Stimulated activated CD4-positive, alpha-beta T cell treated with anti-CD3 and anti-CD28 coated beads, Interleukin-2, amount 100 ng/mL, for 24 hours (primary cell): ENCODE measurements around the gene TAF3.
A peak's percentile ranks its signal among the peaks of the same experiment; 100 is the strongest.
"Not testable (repeated sequence)": the region's sequence is repeated elsewhere in the genome, so short reads cannot be mapped to it uniquely, and the experiment has no call there.

ENCODE experiments used
- DNase-seq, 2 donors: peaks; one replicate each; pipeline ENCODE4 v3.0.0-alpha.2; 2020

Gene TAF3

GRCh38 chr10:7811000-7811399 lies 7.3 kb upstream of the TAF3 start:
- no peak for DNase-seq

- DNase-seq, result not testable (repeated sequence)
These were observed 6.6 kb upstream of the TAF3 start for GRCh38 chr10:7811743-7812142.

GRCh38 chr10:7813481-7813880 lies 4.8 kb upstream of the TAF3 start:
- no peak for DNase-seq

GRCh38 chr10:7817576-7817975 lies 729 bp upstream of the TAF3 start:
- DNase-seq, result no peak

- no peak for DNase-seq
These were observed 366 bp upstream of the TAF3 start for GRCh38 chr10:7817984-7818294.

GRCh38 chr10:7819121-7819460 lies 786 bp downstream of the TAF3 start:
- DNase-seq, result peak; percentile 32 to 33

GRCh38 chr10:7824251-7824650 lies 5.9 kb downstream of the TAF3 start:
- no peak for DNase-seq

GRCh38 chr10:7826971-7827370 lies 8.7 kb downstream of the TAF3 start:
- DNase-seq, result no peak

GRCh38 chr10:7829289-7829834 lies 11.1 kb downstream of the TAF3 start:
- no peak for DNase-seq

- no peak for DNase-seq
These were observed 13.8 kb downstream of the TAF3 start for GRCh38 chr10:7832060-7832459.

GRCh38 chr10:7833210-7833609 lies 14.9 kb downstream of the TAF3 start:
- no peak for DNase-seq

- DNase-seq, result no peak
These were observed 16.0 kb downstream of the TAF3 start for GRCh38 chr10:7834262-7834661.

- no peak for DNase-seq
These were observed 18.3 kb downstream of the TAF3 start for GRCh38 chr10:7836571-7836970.

GRCh38 chr10:7846591-7846990 lies 28.3 kb downstream of the TAF3 start:
- DNase-seq, result no peak

GRCh38 chr10:7853226-7853842 lies 35.0 kb downstream of the TAF3 start:
- DNase-seq, result no peak

GRCh38 chr10:7853890-7854289 lies 35.6 kb downstream of the TAF3 start:
- no peak for DNase-seq

- no peak for DNase-seq
These were observed 36.9 kb downstream of the TAF3 start for GRCh38 chr10:7855205-7855604.

GRCh38 chr10:7856678-7857077 lies 38.4 kb downstream of the TAF3 start:
- no peak for DNase-seq

GRCh38 chr10:7857262-7857661 lies 39.0 kb downstream of the TAF3 start:
- no peak for DNase-seq

GRCh38 chr10:7861509-7862120 lies 43.3 kb downstream of the TAF3 start:
- no peak for DNase-seq

GRCh38 chr10:7862121-7862514 lies 43.8 kb downstream of the TAF3 start:
- no peak for DNase-seq

- no peak for DNase-seq
These were observed 47.9 kb downstream of the TAF3 start for GRCh38 chr10:7866176-7866575.

- DNase-seq, result no peak
These were observed 53.7 kb downstream of the TAF3 start for GRCh38 chr10:7872041-7872442.

GRCh38 chr10:7874864-7875263 lies 56.6 kb downstream of the TAF3 start:
- DNase-seq, result no peak

- no peak for DNase-seq
These were observed 58.3 kb downstream of the TAF3 start for GRCh38 chr10:7876541-7877127.
